Neutrophil (primary cell): ENCODE results near the gene ALPK3.

Experiments used
- H3K27ac ChIP-seq: fragments of 200-600 bp; sonication (generic); 2 replicates; pipeline ENCODE4 v1.5.1; 2016; ENCODE audit warnings: mild to moderate bottlenecking, moderate library complexity
- H3K27me3 ChIP-seq: fragments of 200-600 bp; sonication (generic); 2 replicates; pipeline ENCODE4 v1.6.0; 2016; ENCODE audit warnings: mild to moderate bottlenecking
- H3K36me3 ChIP-seq: fragments of 200-600 bp; sonication (generic); 2 replicates; pipeline ENCODE4 v1.5.1; 2017
- H3K4me1 ChIP-seq, 2 experiments: fragments of 200-600 bp in 1 of 2; sonication (generic) in 1 of 2; 1 replicate in 1 of 2; 2 replicates in 1 of 2; pipeline versions ENCODE4 v1.5.1 to v1.6.1; 2013 to 2016; ENCODE audit warnings: low read depth in 1 of 2, low read length in 1 of 2, mild to moderate bottlenecking in 1 of 2, moderate library complexity in 1 of 2; ENCODE audit not compliant: control insufficient read depth in 1 of 2, insufficient read depth in 1 of 2
- H3K4me3 ChIP-seq, 2 experiments: fragments of 200-600 bp in 1 of 2; sonication (generic) in 1 of 2; 1 replicate in 1 of 2; 2 replicates in 1 of 2; pipeline ENCODE4 v1.5.1; 2013 to 2016; ENCODE audit warnings: low read depth in 1 of 2, low read length in 1 of 2, mild to moderate bottlenecking in 1 of 2, moderate library complexity in 1 of 2
- H3K9me3 ChIP-seq: fragments of 200-600 bp; sonication (generic); 2 replicates; pipeline ENCODE4 v1.5.1; 2016
- CTCF ChIP-seq: fragments of 200-600 bp; sonication (generic); IDR thresholded peaks from 2 replicates; pipeline ENCODE4 v1.5.1; 2016; ENCODE audit warnings: antibody characterized with exemption

Gene ALPK3

GRCh38 chr15:84922530-84922929 lies 105.4 kb downstream of the ALPK3 start:
- Histone ChIP-seq H3K27me3 (no peaks in the 10 kb centered on the region), H3K27ac (no peak overlapping the region), H3K9me3 (no peaks in the 10 kb centered on the region), H3K4me1 (peaks cover 0 to 4% of the 10 kb centered on the region in 2 experiments), H3K4me3 (no peak overlapping the region), H3K36me3 (no peaks in the 10 kb centered on the region)
- no peak for TF ChIP-seq CTCF
